HepG2 (cell line): ENCODE data around the gene GPS2. TPM values are rescaled to one million over a fixed set of nuclear protein-coding genes. Genes with fewer than 3 reads are reported as not detected.
A peak's percentile ranks its signal among the peaks of the same experiment; 100 is the strongest.

Experiments
- ARNTL ChIP-seq: sonication (generic); formaldehyde crosslinking; IDR thresholded peaks from 2 replicates; pipeline ENCODE4 v1.4.0; 2020; ENCODE audit warnings: mild to moderate bottlenecking, missing genetic modification reagents
- ASH2L ChIP-seq: fragments of 300-600, 200-600 bp; sonication (generic); IDR thresholded peaks from 2 replicates; pipeline ENCODE4 v1.7.0; 2017; ENCODE audit warnings: low read depth, mild to moderate bottlenecking, moderate library complexity, mixed read lengths, low read length; ENCODE audit not compliant: insufficient read length
- ATF7 ChIP-seq, 2 experiments: fragments of 450-650 bp in 1 of 2; sonication (generic) in 1 of 2; formaldehyde crosslinking in 1 of 2; IDR thresholded peaks; 2 replicates each; pipeline versions ENCODE4 v1.4.0 to v1.6.1; 2016 to 2020; ENCODE audit warnings: antibody characterized with exemption in 1 of 2, mild to moderate bottlenecking in 1 of 2, missing genetic modification reagents in 1 of 2
- CBX1 ChIP-seq: IDR thresholded peaks from one replicate; pipeline ENCODE4 v1.6.1; 2016; ENCODE audit warnings: antibody characterized with exemption, low read depth
- E2F5 ChIP-seq: sonication (generic); formaldehyde crosslinking; conservative IDR thresholded peaks from 2 replicates; pipeline ENCODE4 v1.4.0; 2020; ENCODE audit warnings: missing genetic modification reagents
- FOXP4 ChIP-seq: sonication (generic); formaldehyde crosslinking; IDR thresholded peaks from 2 replicates; pipeline ENCODE4 v1.4.0; 2020; ENCODE audit warnings: missing genetic modification reagents
- IRX3 ChIP-seq: sonication (generic); formaldehyde crosslinking; IDR thresholded peaks from 2 replicates; pipeline ENCODE4 v1.8.1; 2023; ENCODE audit warnings: mild to moderate bottlenecking, low read depth, missing genetic modification reagents, borderline replicate concordance
- KDM6A ChIP-seq: IDR thresholded peaks from 2 replicates; pipeline ENCODE4 v1.6.1; 2016; ENCODE audit warnings: low read depth
- KLF15 ChIP-seq: sonication (generic); formaldehyde crosslinking; IDR thresholded peaks from 2 replicates; pipeline ENCODE4 v1.8.1; 2023; ENCODE audit warnings: borderline replicate concordance, mild to moderate bottlenecking, inconsistent platforms, missing genetic modification reagents, mixed read lengths
- MEF2D ChIP-seq: sonication (generic); formaldehyde crosslinking; IDR thresholded peaks from 2 replicates; pipeline ENCODE4 v1.5.1; 2020; ENCODE audit warnings: mild to moderate bottlenecking, missing genetic modification reagents
- MLXIP ChIP-seq: sonication (generic); formaldehyde crosslinking; IDR thresholded peaks from 2 replicates; pipeline ENCODE4 v1.9.0; 2021; ENCODE audit warnings: missing genetic modification reagents, borderline replicate concordance
- SMARCC2 ChIP-seq: fragments of 450-650 bp; IDR thresholded peaks from 2 replicates; pipeline ENCODE4 v1.6.1; 2017; ENCODE audit warnings: antibody characterized with exemption, mild to moderate bottlenecking
- SP2 ChIP-seq: sonication (generic); formaldehyde crosslinking; IDR thresholded peaks from 2 replicates; pipeline ENCODE4 v1.5.1; 2020; ENCODE audit warnings: mild to moderate bottlenecking, missing genetic modification reagents
- TOE1 ChIP-seq: sonication (generic); formaldehyde crosslinking; IDR thresholded peaks from 2 replicates; pipeline ENCODE4 v1.4.0; 2020; ENCODE audit warnings: mild to moderate bottlenecking, missing genetic modification reagents
- ZBTB14 ChIP-seq: sonication (generic); formaldehyde crosslinking; IDR thresholded peaks from 2 replicates; pipeline ENCODE4 v1.4.0; 2020; ENCODE audit warnings: missing genetic modification reagents
- ZBTB7B ChIP-seq: sonication (generic); formaldehyde crosslinking; IDR thresholded peaks from 2 replicates; pipeline ENCODE4 v1.4.0; 2020; ENCODE audit warnings: missing genetic modification reagents
- ZNF205 ChIP-seq: IDR thresholded peaks from 2 replicates; pipeline ENCODE4 v1.6.1; 2018; ENCODE audit warnings: missing biosample characterization, missing genetic modification reagents
- ZNF280B ChIP-seq: sonication (generic); formaldehyde crosslinking; IDR thresholded peaks from 2 replicates; pipeline ENCODE4 v1.5.0; 2020; ENCODE audit warnings: missing genetic modification reagents, mild to moderate bottlenecking, borderline replicate concordance
- ZNF776 ChIP-seq: sonication (generic); formaldehyde crosslinking; IDR thresholded peaks from 2 replicates; pipeline ENCODE4 v1.4.0; 2020; ENCODE audit warnings: mild to moderate bottlenecking, missing genetic modification reagents
- polyA plus RNA-seq, 8 experiments: library from polyadenylated mRNA; depleted of rRNA in 3 of 8; stranded (reverse) in 7 of 8; unstranded in 1 of 8; fragments of >200 nt; fragmentation: Illumina TruSeq in 4 of 8; extraction: Trizol in 4 of 8; gene quantifications; 2 replicates each; pipeline versions ENCODE4 v1.2.1 to v1.2.3, GENCODE V29; 2011 to 2016; ENCODE audit warnings: low read depth in 4 of 8, missing spikeins in 1 of 8, mixed read lengths in 1 of 8; ENCODE audit not compliant: insufficient read depth in 1 of 8
- total RNA-seq, 5 experiments: library from RNA; depleted of rRNA; stranded (reverse); fragments of >200 nt; fragmentation: Illumina TruSeq; extraction: Trizol; gene quantifications; 2 replicates each; pipeline ENCODE4 v1.2.3, GENCODE V29; 2016; ENCODE audit warnings: low read depth in 1 of 5

The GPS2 gene
- total and polyA plus RNA-seq, 2 of the 13 experiments (the other 11 are each of a cell fraction or from before 2014, with no cell fraction given), result 58.0 to 59.4 TPM

GRCh38 chr17:7351665-7352502 lies 36.7 kb upstream of the GPS2 start, which contains the start of gene KCTD11 (continued):
- TF ChIP-seq MLXIP (CRISPR knock-in tag) (peak; percentile 48; the same call in 1 of the 2 replicates), ARNTL (CRISPR knock-in tag) (peak; percentile 53; the same call in 1 of the 2 replicates), CBX1 (no peak), FOXP4 (CRISPR knock-in tag) (peak; percentile 29; the same call in 1 of the 2 replicates), IRX3 (CRISPR knock-in tag) (no peak; the same call in 1 of the 2 replicates), SMARCC2 (no peak), ZBTB7B (CRISPR knock-in tag) (peak; percentile 36; the same call in 1 of the 2 replicates), SP2 (no peak; the same call in 1 of the 2 replicates), ATF7 (IDR thresholded peaks at IDR 0.05) (no peak), ATF7 (CRISPR knock-in tag; IDR thresholded peaks at IDR 0.05) (no peak), ZNF280B (CRISPR knock-in tag) (no peak), TOE1 (CRISPR knock-in tag) (no peak), KDM6A (CRISPR knock-in tag) (no peak), MEF2D (CRISPR knock-in tag) (no peak; the same call in 1 of the 2 replicates), ZNF776 (peak; percentile 79), ZNF205 (CRISPR knock-in tag) (no peak), ASH2L (peak; percentile 56), ZBTB14 (CRISPR knock-in tag) (peak; percentile 54; the same call in 1 of the 2 replicates), KLF15 (CRISPR knock-in tag) (peak; percentile 68; the same call in 1 of the 2 replicates), E2F5 (no peak)
